OCI-LY3 (cell line): ENCODE results near the gene MYDGF.

Experiments
- CTCF ChIP-seq: fragments of 200-600, 300-600 bp; sonication (generic); IDR thresholded peaks from 2 replicates; pipeline ENCODE4 v1.5.1; 2014; ENCODE audit warnings: antibody characterized with exemption, low read length, low read depth
- EZH2phosphoT487 ChIP-seq: fragments of 200-600 bp; shearing (Covaris generic); IDR thresholded peaks from 2 replicates; pipeline ENCODE4 v1.6.1; 2018; ENCODE audit warnings: antibody characterized with exemption, mixed run types, low read depth

GRCh38 chr19:4704317-4704673 lies 34.2 kb upstream of the MYDGF start:
- no peak for TF ChIP-seq CTCF
- TF ChIP-seq EZH2phosphoT487 = no peak
